HUES6 (cell line): ENCODE measurements around the gene THBD.

Source experiments
- H3K27ac ChIP-seq: 2 replicates; pipeline ENCODE4 v1.7.0; 2013; ENCODE audit warnings: low read depth, mild to moderate bottlenecking, low read length, inconsistent platforms
- H3K27me3 ChIP-seq: 2 replicates; pipeline ENCODE4 v1.6.1; 2013; ENCODE audit warnings: low read length; ENCODE audit not compliant: control insufficient read depth, insufficient read depth
- H3K36me3 ChIP-seq: 2 replicates; pipeline ENCODE4 v1.6.1; 2013; ENCODE audit warnings: low read length; ENCODE audit not compliant: control insufficient read depth, insufficient read depth
- H3K4me1 ChIP-seq: 2 replicates; pipeline ENCODE4 v1.6.1; 2013; ENCODE audit warnings: low read length; ENCODE audit not compliant: control insufficient read depth, insufficient read depth
- H3K4me3 ChIP-seq: 2 replicates; pipeline ENCODE4 v1.5.1; 2013; ENCODE audit warnings: low read depth, low read length
- H3K9ac ChIP-seq: one replicate; pipeline ENCODE4 v1.6.1; 2013; ENCODE audit warnings: mild to moderate bottlenecking, low read length
- H3K9me3 ChIP-seq: 2 replicates; pipeline ENCODE4 v1.6.1; 2013; ENCODE audit warnings: low read depth, low read length; ENCODE audit not compliant: control insufficient read depth, insufficient read depth

The THBD gene

DNA sequence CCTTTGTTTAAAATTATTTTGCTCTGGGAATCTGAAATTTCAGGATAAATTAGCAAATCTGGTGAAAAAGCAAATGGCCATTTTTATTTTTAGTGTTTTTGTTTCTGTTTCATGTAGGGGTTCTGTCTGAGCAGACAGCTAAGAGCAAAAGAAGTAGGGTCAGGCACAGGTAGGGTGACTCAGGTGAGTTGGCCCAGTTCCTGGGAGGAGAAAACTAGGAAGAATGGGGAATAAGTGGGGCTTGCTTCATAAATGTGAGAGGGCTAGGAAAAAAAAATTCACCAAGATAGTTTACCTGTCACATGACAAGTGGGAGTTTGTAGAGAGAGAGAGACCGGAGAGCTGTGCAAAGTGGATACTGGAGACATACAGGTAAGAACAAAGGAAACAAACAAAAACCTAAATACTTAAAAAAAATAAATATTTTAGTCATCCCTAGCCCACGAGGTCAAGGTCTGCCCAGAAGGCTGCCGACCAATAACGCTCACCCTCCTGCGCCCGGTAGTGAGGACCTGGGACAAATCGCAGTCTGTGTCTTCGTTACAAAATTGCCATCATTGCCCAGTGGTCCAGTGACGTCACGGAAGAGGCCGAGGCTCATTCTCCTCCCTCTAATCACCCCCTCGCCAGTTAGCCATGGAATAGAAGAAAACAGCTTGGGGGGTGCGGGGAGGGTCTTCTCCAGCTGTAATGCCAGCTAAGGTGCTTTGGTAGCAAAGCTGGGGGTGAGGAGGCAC lies 2.3 kb downstream of the THBD start:
- H3K4me1 ChIP-seq: peaks cover 22% of the 10 kb centered on the region
- no peak overlapping the region for H3K9ac ChIP-seq
- H3K36me3 ChIP-seq: no peaks in the 10 kb centered on the region
- peaks cover 91% of the 10 kb centered on the region for H3K27me3 ChIP-seq
- no peak overlapping the region for H3K4me3 ChIP-seq
- H3K27ac ChIP-seq: no peak overlapping the region
- H3K9me3 ChIP-seq: no peaks in the 10 kb centered on the region

DNA sequence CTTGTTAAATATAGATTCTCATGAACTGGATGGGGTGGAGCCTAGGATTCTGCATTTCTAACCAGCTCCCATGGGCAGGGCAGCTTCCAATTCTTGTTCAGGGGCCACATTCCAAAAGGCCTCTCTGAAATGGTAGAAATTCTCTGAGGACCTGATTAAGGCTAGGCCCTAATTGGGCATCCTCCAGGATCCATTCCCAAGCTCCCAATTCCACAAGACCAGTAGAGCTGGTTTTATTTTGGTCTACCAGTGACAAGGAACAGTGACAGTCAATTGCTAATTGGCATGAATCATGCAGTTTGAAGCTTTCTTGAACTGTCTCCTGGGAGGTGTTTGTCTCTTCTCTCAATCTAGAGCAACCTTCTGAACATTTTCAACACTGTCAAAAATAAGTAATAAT lies 3.0 kb downstream of the THBD start:
- Histone ChIP-seq H3K4me3 (no peak overlapping the region), H3K27ac (no peak overlapping the region), H3K27me3 (peaks cover 91% of the 10 kb centered on the region), H3K9ac (no peak overlapping the region), H3K9me3 (no peaks in the 10 kb centered on the region), H3K4me1 (peaks cover 26% of the 10 kb centered on the region), H3K36me3 (no peaks in the 10 kb centered on the region)

DNA sequence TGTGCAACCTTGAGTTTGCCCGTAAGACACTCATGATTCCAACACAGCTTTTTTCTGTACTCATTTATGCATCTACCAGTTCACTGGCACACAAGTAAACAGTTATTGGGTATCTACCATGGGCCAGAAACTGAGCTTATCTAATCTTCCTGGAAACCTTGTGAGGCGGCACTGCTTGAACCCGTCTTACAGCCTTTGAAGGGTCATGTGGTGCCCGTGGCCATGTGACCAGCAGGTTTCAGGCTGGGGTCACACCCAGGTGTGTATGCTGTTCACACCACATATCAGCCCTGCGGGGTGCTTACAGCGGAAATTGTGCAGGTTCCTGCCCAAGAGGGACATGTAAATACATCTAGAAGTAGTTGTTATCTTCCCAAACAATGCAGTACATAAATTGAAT lies 6.1 kb downstream of the THBD start:
- Histone ChIP-seq H3K9ac (no peak overlapping the region), H3K4me1 (peaks cover 19% of the 10 kb centered on the region), H3K9me3 (no peaks in the 10 kb centered on the region), H3K36me3 (no peaks in the 10 kb centered on the region), H3K27ac (no peak overlapping the region), H3K4me3 (no peak overlapping the region), H3K27me3 (peaks cover 87% of the 10 kb centered on the region)

DNA sequence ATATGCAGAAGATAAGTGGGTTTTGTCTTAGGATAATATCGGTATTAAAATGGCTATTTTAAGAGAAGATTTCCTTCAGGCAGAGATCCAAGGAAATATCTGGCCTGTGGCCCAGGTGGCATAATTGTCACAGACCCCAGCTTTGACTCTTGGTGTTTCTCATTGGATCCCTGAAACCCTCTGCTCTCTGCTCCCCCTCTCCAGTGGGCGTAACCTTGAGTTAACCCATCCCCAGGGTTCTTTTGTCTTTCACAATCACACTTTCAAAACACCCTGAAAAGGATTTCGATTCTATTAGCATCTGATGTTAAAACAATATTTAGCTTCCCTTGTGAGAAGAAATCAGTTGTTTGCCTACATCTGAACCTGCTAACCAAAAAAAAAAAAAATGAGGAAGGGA lies 7.2 kb downstream of the THBD start:
- Histone ChIP-seq H3K4me3 (no peak overlapping the region), H3K27me3 (peaks cover 87% of the 10 kb centered on the region), H3K9ac (no peak overlapping the region), H3K4me1 (peaks cover 19% of the 10 kb centered on the region), H3K27ac (no peak overlapping the region), H3K36me3 (no peaks in the 10 kb centered on the region), H3K9me3 (no peaks in the 10 kb centered on the region)

DNA sequence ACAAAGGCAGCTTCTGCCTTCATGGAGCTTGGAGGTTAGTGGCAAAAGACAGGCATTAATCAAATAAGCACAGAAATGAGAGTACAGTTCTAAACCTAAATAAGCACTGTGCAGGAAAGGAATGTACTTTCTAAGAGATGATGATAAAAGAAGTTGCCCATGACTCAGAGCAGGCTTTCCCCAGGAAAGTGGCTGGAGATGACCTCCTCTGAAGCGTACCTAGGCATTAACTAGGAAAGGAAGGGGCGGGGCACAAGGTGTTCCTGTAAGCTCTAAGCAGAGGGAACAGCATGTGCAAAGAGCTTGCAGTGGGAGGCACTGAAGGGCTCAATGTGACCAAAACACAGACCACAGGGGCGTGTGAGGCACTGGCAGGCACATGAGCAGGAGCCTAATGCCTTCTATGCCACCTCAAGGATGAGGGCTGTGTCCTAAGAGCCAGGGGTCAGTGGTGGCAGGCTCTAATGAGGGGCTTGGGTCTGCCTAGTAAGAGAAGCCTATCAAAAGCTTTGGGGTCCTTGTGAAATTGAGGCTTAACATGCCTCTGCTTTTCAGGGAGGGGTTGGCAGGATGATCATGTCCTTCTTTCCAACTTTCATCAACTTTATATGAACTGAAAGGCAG lies 9.5 kb downstream of the THBD start:
- Histone ChIP-seq H3K4me3 (no peak overlapping the region), H3K4me1 (peaks cover 21% of the 10 kb centered on the region), H3K9ac (no peak overlapping the region), H3K36me3 (no peaks in the 10 kb centered on the region), H3K9me3 (no peaks in the 10 kb centered on the region), H3K27me3 (peaks cover 89% of the 10 kb centered on the region), H3K27ac (no peak overlapping the region)

DNA sequence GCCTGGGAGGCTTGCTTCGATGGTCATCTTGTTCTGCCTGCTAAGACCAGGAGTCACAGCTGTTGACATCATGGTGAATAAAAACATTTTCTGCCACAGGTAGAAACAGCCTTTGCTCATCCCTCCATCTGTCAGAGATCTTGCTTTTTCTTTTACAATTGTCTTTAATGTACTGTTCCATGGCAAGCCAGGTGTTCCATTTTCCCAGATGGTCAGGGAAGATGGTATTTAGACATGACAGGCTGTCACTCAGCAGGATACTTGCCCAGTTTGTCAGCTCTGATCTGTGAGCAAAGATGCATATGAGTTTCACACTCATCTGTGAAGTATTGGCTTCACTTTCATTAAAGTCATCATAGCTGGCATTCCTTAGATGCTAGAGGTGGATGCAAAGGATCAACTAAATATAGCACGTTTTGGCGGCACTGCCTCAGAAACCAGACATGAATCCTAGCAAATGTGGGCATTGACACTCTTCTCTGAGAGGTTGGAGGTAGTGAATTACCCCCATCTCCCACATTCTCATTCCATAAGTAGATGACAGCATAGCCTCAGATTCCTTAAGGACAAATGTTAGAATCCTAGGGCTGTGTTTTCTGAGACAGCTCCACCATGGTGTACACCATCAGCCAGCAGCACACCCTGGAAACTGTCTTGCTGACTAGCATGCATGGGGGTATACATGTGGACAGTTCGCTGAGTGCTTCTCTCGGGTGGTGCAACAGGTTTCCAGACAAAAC lies 10.2 kb downstream of the THBD start:
- no peaks in the 10 kb centered on the region for H3K36me3 ChIP-seq
- H3K4me3 ChIP-seq: no peak overlapping the region
- H3K27me3 ChIP-seq: peaks cover 92% of the 10 kb centered on the region
- H3K9ac ChIP-seq: no peak overlapping the region
- peaks cover 21% of the 10 kb centered on the region for H3K4me1 ChIP-seq
- no peak overlapping the region for H3K27ac ChIP-seq
- no peaks in the 10 kb centered on the region for H3K9me3 ChIP-seq

DNA sequence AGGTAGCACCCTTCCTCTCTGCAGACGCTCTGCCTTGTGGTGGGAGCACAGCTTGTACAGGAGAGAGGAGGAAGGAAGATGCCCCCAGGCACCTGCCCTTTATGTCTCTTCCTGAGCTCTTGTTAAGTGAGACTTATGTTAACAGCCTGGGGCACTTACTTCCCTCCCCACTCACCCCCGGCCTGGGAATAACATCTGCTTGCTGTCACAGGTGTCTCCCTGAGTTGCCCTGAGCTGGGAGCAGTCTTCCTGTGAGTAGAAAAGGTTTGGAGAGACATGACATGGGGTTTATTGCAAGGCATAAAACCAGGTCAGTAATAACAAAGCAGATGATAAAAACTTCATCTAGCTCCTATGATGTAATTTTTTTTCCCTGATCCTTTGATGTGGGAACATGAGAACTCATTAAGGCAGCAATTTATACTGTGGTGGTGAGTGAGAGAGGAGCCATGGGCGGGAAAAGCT lies 12.4 kb downstream of the THBD start:
- Histone ChIP-seq H3K36me3 (no peaks in the 10 kb centered on the region), H3K4me1 (peaks cover 10% of the 10 kb centered on the region; the same call in 1 of the 2 replicates), H3K9ac (no peak overlapping the region), H3K9me3 (no peaks in the 10 kb centered on the region), H3K27me3 (peaks cover 96% of the 10 kb centered on the region), H3K27ac (no peak overlapping the region), H3K4me3 (no peak overlapping the region)

DNA sequence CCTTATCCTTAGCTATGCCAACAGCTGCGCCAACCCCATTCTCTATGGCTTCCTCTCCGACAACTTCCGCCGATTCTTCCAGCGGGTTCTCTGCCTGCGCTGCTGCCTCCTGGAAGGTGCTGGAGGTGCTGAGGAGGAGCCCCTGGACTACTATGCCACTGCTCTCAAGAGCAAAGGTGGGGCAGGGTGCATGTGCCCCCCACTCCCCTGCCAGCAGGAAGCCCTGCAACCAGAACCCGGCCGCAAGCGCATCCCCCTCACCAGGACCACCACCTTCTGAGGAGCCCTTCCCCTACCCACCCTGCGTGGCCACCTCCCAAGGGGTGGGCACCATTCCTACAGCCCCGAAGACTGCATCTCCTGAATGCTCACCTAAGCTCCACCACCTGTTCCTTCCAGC lies 13.1 kb downstream of the THBD start:
- Histone ChIP-seq H3K36me3 (no peaks in the 10 kb centered on the region), H3K9me3 (no peaks in the 10 kb centered on the region), H3K27me3 (peaks cover 94% of the 10 kb centered on the region), H3K9ac (no peak overlapping the region), H3K4me1 (peaks cover 3% of the 10 kb centered on the region; the same call in 1 of the 2 replicates), H3K4me3 (no peak overlapping the region), H3K27ac (no peak overlapping the region)

DNA sequence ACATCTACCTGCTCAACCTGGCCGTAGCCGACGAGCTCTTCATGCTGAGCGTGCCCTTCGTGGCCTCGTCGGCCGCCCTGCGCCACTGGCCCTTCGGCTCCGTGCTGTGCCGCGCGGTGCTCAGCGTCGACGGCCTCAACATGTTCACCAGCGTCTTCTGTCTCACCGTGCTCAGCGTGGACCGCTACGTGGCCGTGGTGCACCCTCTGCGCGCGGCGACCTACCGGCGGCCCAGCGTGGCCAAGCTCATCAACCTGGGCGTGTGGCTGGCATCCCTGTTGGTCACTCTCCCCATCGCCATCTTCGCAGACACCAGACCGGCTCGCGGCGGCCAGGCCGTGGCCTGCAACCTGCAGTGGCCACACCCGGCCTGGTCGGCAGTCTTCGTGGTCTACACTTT lies 13.7 kb downstream of the THBD start:
- Histone ChIP-seq H3K27me3 (peaks cover 91% of the 10 kb centered on the region), H3K36me3 (no peaks in the 10 kb centered on the region), H3K4me1 (0 out of 2 replicates have a peak, but pooled peaks cover 2% of the 10 kb centered on the region), H3K27ac (no peak overlapping the region), H3K9me3 (no peaks in the 10 kb centered on the region), H3K4me3 (peak overlapping the region; percentile 51), H3K9ac (no peak overlapping the region)

DNA sequence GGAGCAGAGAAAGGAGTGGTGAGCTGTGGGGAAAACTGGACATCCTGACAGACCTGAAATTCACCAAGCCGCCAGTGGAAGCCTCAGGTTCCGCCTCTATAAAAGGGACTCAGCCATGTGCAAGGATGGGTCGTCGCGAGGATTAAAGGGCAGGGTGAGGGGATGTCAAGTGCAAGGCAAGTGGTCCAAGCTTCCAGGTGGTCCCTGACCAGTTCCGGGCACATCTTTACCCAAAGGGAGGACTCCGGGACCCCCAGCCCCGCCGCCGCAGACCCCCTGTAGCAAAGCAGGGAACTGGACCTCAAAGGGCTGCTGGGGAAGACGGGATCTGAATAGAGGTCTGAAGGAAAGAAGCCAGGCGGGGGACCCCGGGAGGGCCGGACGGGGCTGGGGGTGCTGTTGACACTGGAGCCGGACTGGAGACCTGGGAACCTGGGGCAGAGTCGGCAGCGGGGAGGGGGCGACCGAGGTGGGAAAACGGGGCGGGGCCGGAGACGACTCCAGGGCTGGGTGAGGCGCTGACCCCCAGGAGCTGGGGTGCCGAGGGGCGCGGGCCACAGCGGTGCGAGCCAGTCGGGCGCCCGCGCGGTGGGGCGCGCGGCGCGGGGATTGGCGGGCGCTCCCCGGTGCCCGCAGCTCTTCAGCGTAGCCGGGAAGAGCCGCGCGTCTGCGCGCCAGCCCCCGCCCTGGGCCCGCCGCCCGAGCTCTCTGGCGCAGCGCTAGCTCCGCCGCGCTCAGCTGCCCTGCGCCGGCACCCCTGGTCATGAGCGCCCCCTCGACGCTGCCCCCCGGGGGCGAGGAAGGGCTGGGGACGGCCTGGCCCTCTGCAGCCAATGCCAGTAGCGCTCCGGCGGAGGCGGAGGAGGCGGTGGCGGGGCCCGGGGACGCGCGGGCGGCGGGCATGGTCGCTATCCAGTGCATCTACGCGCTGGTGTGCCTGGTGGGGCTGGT lies 14.5 kb downstream of the THBD start, which contains the start of gene SSTR4:
TSS of gene SSTR4 (plus strand) at position 592 of the 951 bp plus-strand sequence. CDS start at position 764, 172 bp downstream.
- Histone ChIP-seq H3K4me3 (peak within 1 kb of the TSS; percentile 51), H3K9ac (no peak within 1 kb of the TSS), H3K27me3 (peaks cover 86% of the 10 kb centered on the region), H3K9me3 (no peaks in the 10 kb centered on the region), H3K36me3 (no peaks in the 10 kb centered on the region), H3K27ac (no peak within 1 kb of the TSS), H3K4me1 (0 out of 2 replicates have a peak, but pooled peaks cover 2% of the 10 kb centered on the region)
